Activated effector memory CD4-positive, alpha-beta T cell treated with Interleukin-2 at 50 U/mL for 16 hours (primary cell): ENCODE measurements around the gene ZNF747.

ENCODE experiments used
- DNase-seq: peaks from one replicate; pipeline ENCODE4 v3.0.0-alpha.2; 2020

ZNF747 gene

DNA sequence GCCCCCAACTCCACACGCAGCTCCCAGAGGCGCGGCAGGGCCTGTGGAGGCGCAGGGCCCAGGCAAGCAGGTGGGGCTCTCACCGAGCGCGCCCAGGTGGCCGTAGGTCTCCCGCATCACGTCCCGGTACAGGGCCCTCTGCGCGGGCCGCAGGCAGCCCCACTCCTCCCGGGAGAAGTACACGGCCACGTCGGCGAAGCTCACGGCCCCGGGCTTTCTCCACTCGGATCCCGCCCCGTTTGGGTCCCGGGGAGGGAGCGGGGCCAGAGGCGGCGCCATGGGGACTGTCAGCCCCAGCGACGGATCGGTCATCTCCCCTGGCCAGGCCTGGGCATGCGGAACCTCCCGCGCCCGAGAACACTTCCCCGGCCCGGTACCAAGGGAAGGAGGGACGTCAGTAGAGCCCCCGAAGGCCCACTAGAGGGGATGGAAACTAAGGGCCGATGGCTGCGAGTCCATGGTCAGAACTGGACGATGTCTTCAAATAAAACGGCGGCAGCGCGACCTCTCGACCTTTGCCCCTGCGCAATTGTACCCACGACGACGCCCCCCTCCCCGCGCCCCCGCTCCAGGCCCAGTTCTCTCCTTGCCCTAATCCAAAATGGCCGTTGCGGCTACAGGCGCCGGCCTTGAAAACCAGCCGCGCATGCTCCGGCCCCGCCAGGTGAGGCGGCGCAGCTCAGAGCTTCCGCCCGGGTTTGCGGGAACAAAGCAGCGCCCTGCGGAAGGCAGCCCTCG is at the start of gene ZNF747:
ZNF747 (minus strand) TSS at position 491 of the 738 bp plus-strand sequence; CDS start at position 312, 179 bp downstream.
- peak; percentile 87 for DNase-seq

- DNase-seq: no peak
Measured at GRCh38 chr16:30582611-30583340, 48.1 kb upstream of the ZNF747 start.

DNA sequence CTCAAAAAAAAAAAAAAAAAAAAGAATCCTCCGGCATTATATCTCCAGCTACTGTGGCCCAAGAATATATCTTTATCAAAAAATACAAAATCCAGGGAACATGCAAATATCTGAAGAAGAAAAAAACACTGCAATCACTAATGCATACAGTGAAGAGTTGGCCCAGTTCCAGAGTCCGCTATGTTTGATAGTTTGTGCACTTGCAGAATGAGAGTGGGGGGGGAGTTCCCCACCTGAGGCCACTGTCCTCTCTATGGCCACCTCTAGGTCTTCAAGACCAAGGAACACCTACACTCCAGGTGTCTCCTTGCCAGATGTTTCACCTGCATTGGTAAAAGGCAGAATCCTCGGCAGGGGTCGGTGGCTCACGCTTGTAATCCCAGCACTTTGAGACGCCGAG is 46.8 kb upstream of the ZNF747 start:
- DNase-seq: no peak

DNA sequence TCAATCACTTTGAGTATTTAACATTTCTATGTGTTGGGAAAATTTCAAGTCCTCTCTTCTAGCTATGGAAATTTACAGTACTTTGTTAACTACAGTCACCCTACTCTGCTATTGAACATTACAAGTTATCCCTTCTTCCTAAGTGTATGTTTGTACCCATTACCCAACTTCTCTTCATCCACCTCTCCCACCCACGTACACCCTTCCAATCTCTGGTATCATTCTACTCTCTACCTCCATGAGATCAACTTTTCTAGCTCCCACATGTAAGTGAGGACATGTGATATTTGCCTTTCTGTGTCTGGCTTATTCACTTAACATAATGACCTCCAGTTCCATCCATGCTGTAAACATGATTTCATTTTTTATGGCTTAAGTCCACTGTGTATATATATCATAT is 40.0 kb upstream of the ZNF747 start:
- no peak for DNase-seq

GRCh38 chr16:30571445-30572322 is 37.0 kb upstream of the ZNF747 start, which contains the start of gene ZNF688:
ZNF688 (minus strand) TSS chr16:30571714; CDS start chr16:30571629, 85 bp downstream.
- DNase-seq: peak; percentile 91

DNA sequence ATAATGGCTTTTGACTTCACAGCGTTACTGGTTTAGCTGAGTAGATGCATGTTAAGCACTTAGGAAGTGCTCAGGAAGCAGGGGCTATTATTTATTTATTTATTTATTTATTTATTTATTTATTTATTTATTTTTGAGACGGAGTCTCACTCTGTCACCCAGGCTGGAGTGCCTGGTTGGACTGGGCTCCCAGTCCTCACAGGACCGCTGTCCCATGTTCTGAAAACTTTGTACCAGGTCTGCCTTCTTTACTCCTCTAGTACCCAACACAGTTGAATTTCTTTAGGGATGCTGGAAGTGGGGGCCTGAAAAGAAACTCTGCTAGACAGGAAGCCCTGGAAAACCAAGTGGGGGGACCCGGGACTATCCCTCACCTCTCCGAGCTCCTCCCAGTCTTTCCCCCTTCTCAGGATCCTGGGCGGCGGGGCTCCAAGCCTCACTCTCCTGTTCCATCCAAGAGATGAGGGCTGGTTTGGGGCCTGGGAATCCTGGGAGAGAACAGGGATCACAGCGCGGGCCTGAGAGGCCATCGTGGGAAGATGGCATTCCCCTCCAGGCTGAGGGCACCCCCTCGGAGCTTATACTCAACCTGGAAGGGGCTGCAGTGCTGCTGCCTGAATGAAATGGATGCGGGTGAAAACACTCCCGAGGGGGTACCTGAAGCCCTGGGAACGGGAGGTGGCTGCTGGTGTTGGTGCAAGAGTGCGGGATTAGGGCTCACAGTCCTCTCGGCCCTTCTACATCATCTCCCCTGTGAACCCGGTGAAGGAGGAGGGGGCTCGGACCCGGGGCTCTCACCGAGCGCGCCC is 36.2 kb upstream of the ZNF747 start:
- DNase-seq: no peak

DNA sequence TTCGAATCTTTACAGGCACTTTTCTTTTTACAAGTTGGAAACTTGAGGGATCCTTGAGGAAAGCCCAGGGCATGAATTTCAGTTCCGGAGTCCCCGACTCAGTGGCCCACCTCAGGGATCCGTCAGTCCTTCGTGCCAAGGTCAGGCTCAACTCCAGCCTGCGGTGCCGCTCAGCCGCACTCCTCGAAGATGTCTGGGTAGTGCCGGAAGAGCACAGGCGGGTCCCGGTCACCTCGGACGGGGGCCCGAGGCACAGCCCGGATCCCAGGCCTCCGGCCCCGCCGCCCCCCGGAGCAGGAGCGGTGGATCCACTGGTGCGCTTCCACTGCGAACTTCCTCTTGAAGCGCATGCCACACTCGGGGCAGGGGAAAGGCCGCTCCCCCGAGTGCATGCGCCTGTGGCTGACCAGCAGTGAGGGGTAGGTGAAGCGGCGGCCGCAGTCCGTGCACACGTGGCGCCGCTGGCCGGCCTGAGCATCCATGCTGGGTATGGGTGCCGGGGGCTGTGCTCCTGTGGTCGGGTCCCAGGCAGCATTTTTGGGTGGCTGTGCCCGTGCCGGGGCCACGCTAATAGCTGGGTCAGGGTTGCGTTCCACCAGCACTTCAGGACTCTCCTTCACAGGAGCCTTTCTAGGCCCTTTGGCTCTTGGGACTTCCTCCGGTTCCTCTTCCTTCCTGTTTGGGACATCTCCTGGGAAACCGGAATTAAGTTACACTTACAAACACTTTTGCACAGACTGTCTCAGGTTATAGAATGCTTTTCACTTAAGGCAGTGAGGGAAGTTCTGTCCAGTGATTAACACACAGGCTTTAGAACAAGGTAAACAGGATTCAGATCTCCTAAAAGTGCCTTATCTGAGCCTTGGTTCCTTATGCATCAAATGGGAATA is 35.3 kb upstream of the ZNF747 start:
- no peak for DNase-seq

DNA sequence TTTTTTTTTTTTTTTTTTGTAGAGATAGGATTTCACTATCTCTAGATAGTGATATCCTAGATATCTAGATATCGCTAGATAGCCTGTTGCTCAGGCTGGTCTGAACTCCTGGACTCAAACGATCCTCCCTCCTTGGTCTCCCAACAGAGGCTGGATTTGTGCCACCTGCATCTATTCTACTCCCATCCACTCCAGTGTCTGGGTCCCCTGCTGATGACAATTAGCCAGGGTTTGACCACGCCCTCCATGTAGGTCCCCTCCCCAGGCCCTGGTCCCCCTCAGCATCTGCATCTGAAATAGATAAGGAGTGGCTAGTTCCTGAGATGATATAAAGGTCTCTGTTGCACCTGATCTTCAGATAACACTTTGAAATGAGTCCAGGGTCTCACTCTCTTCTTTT is 34.6 kb upstream of the ZNF747 start:
- DNase-seq: no peak

DNA sequence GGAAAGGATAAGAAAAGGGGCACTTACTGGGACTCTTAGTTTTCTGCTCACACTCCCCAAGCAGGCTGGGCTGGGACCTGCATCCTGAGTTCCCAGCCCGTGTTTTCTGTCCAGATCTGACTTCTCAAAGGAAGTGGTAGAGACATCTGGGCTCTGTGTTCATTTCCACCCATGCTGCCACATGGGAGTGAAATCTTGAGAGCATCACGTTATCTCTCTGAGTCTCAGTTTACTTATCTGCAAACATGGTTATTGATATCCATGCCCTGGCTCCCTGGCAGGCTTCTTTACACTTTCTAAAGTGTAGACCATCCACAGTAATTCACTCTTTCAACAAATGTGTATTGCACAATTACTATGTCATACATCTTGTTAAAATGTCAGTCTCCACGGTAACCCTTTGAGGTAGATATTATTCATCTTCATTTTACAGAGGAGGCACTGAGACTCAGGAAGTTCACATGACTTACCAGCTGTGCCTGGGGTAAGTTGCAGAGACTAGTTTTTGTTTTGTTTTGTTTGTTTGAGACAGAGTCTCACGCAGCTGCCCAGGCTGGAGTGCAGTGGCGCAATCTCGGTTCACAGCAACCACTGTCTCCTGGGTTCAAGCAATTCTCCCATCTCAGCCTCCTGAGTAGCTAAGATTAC is 33.5 kb upstream of the ZNF747 start:
- no peak for DNase-seq

DNA sequence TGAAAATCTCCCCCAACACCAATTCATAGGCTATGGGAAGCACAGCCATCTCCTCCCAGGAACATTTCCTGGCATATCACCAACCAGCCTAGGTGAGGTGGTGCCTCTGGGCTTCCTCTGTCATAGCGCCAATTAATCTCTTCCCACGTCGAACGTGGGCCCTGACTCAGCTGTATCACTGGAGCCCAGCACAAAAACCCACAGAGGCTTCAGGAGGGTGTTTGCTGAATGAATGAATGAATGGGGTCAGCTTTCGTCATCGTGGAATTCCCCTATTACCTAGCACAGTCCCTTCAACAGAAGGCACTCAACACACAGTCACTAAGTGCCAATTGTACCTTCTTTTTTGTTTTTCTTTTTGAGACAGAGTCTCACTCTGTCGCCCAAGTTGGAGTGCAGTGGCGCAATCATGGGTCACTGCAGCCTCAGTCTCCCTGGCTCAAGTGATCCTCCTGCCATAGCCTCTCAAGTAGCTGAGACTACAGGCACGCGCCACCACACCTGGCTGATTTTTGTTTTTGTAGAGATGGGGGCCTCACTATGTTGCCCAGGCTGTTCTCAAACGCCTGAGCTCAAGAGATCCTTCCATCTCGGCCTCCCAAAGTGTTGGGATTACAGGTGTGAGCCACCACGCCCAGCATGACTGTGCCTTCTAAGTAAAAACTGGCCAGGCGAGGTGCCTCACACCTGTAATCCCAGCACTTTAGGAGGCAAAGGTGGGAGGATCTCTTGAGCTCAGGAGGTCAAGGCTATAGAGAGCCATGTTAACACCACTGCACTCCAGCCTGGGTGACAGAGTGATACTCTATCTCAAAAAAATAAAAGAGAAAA is 32.7 kb upstream of the ZNF747 start:
- DNase-seq: no peak

GRCh38 chr16:30566531-30566930 is 31.9 kb upstream of the ZNF747 start:
- no peak for DNase-seq

DNA sequence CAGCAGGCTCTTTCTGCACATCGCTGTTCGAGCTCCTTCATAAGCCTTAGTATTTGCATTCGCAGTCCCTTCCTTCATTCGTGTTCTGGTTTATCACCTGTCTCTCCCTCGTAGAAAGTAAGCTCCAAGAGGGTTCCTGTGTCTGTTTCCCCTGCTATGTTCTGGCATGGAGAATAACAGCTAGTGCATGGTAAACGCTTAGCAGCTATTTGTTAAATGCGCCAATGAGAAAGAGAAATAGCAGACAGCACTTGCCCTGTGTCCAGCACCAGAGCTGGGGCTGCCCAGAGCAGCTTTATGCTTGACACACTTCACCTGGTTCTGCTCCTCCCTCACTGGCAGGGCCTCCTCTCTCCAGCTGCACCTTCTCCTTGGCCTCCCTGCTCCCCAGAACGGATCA is 31.3 kb upstream of the ZNF747 start:
- DNase-seq: no peak

GRCh38 chr16:30565526-30565925 is 30.9 kb upstream of the ZNF747 start:
- DNase-seq: no peak

GRCh38 chr16:30562021-30562420 is 27.4 kb upstream of the ZNF747 start:
- no peak for DNase-seq

DNA sequence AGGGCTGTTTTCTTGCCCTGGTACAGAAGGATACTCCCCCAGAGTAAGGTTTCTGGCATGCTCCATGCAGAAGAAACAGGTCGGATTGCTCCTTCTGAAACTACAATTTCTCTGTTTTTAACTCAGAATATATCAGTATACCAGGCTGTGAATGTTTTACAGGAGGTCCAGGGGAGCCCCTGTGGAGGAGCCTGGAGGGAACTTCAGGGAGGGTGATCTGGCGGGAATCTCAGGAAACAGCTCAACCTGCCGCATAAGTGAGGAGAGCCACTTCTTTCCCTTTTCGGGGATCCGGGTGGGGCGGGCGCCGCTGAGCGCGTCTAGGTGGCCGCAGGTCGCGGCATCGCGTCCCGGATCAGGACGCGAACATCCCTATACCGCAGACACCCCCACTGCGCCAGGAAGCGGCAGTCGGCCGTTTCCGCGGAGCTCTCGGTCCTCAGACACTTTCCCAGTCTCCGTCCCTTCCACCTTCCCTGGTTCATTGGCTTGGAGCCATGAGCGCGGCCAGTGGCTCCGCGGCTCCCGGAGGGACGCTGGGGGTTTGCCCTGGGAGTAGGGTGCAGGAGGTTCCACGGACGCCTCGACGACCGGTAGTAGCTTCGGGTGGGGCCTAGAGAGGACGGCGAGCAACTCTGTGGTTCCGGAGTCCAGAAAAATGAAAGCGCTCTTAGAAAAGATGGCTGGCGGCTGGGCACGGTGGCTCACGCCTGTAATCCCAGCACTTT is 26.6 kb upstream of the ZNF747 start:
- no peak for DNase-seq

DNA sequence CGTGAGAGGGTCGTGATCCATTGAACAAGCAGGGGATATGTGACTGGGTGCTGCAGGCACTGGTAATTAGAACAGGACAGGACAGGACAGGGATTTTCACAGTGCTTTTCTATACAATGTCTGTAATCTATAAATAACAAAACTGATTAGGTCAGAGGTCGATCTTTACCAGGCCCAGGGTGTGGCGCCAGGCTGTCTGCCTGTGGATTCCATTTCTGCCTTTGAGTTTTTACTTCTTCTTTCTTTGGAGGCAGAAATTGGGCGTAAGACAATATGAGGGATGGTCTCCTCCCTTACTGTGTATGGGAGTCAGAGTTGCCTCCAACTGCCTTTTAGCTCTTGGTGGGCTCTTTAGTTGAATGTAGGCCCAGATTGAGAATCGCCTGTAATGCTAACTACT is 25.0 kb upstream of the ZNF747 start:
- DNase-seq: no peak

DNA sequence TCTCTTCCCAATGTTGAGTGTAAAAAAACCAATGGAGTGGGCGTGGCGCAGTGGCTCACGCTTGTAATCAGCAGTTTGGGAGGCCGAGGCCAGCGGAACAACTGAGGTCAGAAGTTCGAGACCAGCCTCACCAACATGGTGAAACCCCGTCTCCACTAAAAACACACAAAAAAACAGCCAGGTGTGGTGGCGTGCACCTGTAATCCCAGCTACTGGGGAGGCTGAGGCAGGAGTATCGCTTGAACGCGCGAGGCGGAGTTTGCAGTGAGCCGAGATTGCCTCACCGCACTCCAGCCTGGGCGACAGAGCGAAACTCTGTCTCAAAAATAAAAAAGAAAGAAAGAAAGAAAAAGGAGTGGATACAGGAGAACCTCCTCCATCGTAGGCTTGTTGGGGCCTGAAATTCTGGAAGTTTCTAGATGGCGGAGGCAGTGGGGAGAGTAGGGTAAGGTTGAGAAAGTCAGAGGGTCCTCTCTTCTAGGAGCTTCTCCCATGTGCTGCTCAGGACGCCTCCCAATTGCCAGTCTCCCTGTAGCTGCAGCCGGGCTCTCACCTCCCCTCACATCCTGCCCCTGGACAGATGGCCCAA is 24.2 kb upstream of the ZNF747 start:
- DNase-seq: no peak

DNA sequence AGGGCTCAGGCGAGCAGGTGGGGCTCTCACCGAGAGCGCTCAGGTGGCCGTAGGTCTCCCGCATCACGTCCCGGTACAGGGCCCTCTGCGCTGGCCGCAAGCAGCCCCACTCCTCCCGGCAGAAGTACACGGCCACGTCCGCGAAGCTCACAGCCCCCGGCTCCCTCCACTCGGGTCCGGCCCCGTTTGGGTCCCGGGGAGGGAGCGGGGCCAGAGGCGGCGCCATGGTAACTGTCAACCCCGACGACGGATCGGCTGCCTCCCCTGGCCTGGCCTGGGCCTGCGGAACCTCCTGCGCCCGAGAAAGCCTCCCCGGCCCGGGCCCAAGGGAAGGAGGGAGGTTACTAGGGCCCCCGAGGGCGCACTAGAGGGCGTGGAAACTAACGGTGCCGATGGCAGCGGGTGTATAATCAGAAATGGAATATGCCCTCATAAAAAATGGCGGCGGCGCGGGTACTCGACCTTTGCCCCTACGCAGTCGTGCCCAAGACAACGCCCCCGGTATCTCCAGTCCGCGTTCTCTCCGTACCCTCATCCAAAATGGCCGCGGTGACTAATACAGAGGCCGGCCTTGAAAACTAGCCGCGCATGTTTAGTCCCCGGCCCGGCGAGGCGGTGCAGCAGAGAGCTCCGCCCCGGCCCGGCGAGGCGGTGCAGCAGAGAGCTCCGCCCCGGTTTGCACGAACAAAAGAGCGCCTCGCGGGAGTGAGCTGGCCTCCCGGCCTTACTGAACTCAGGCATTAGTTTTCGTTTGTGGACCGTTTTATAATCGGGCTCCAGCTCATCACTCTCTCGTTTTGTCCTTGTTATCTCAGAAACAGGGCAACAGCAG is 23.5 kb upstream of the ZNF747 start, which contains the start of gene ZNF764:
ZNF764 (minus strand) TSS at position 418 of the 832 bp plus-strand sequence; CDS start at position 226, 192 bp downstream.
- peak; percentile 97 for DNase-seq
